ENCODE measurements around the gene CSDE1.

The CSDE1 gene

DNA sequence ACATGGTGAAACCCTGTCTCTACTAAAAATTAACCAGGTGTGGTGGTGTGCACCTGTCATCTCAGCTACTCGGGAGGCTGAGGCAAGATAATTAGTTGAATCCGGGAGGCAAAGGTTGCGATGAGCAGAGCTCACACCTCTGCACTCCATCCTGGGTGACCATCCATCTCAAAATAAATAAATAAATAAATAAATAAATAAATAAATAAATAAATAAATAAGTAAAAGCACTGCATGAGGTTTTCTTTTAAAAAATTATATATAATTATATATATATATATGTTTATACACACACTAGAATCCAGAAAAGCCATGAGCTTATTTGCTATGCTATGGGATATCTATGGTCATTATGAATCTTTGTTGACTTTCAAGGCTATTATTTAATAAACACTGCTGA is 64.8 kb downstream of the CSDE1 start:
- TF ChIP-seq, protein P1, sequence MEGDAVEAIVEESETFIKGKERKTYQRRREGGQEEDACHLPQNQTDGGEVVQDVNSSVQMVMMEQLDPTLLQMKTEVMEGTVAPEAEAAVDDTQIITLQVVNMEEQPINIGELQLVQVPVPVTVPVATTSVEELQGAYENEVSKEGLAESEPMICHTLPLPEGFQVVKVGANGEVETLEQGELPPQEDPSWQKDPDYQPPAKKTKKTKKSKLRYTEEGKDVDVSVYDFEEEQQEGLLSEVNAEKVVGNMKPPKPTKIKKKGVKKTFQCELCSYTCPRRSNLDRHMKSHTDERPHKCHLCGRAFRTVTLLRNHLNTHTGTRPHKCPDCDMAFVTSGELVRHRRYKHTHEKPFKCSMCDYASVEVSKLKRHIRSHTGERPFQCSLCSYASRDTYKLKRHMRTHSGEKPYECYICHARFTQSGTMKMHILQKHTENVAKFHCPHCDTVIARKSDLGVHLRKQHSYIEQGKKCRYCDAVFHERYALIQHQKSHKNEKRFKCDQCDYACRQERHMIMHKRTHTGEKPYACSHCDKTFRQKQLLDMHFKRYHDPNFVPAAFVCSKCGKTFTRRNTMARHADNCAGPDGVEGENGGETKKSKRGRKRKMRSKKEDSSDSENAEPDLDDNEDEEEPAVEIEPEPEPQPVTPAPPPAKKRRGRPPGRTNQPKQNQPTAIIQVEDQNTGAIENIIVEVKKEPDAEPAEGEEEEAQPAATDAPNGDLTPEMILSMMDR (IDR thresholded peaks at IDR 0.05; ENCODE audit: low read depth, low read length), result no peak
- TF ChIP-seq MYC (IDR thresholded peaks at IDR 0.05; ENCODE audit: low read depth, low read length) (no peak), POLR2A (IDR thresholded peaks at IDR 0.05; ENCODE audit: extremely low read depth, insufficient read length) (no peak)
- TF ChIP-seq, protein P2, sequence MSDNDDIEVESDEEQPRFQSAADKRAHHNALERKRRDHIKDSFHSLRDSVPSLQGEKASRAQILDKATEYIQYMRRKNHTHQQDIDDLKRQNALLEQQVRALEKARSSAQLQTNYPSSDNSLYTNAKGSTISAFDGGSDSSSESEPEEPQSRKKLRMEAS (IDR thresholded peaks at IDR 0.05; ENCODE audit: low read depth, low read length), result no peak
- H3K4me3 ChIP-seq (ENCODE audit: low read depth, low read length), result no peak overlapping the region
- no peak for DNase-seq (ENCODE audit: low read depth)

DNA sequence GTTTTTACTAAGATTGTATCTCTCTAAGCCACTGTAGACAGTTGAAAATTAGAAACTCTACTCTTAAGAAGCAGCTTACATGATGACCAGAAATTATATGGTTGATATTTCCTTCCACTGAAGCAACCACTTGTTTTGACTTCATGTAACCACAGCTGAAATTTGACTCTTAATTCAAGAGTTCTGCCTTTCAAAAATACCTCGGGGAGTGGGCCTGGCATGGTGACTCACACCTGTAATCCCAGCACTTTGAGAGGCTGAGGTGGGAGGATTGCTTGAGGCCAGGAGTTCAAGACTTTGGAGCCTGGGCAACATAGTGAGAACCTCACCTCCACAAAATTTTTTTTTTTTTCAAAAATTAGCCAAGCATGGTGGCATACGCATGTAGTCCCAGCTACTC is 66.7 kb downstream of the CSDE1 start:
- TF ChIP-seq, protein P1 (IDR thresholded peaks at IDR 0.05; ENCODE audit: low read depth, low read length), result no peak
- TF ChIP-seq, protein P2 (IDR thresholded peaks at IDR 0.05; ENCODE audit: low read depth, low read length), result no peak
- TF ChIP-seq MYC (IDR thresholded peaks at IDR 0.05; ENCODE audit: low read depth, low read length), result no peak
- no peak for TF ChIP-seq POLR2A (IDR thresholded peaks at IDR 0.05; ENCODE audit: extremely low read depth, insufficient read length)
- no peak for DNase-seq (ENCODE audit: low read depth)

DNA sequence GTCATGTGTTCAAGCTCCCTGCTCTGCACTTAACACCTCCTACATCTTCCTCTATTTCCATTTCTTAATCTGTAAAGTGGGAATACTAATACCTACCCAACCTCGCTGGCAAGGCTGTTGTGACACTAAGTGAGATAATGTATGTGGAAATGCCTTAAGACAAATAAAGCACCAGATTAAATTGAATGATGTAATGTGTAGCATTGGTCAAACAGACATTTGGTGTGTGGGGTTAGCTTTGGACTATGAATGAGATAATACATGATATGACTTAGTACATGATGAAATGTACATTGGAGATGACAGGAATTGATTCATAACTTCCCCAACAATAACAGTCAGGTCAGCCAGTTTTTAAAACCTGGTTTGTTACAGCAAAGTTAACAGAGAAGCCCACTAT is 67.6 kb downstream of the CSDE1 start:
- H3K4me3 ChIP-seq (ENCODE audit: low read depth, low read length), result no peak overlapping the region
- no peak for DNase-seq (ENCODE audit: low read depth)
- TF ChIP-seq MYC (IDR thresholded peaks at IDR 0.05; ENCODE audit: low read depth, low read length), result no peak
- TF ChIP-seq, protein P2 (IDR thresholded peaks at IDR 0.05; ENCODE audit: low read depth, low read length), result no peak
- TF ChIP-seq POLR2A (IDR thresholded peaks at IDR 0.05; ENCODE audit: extremely low read depth, insufficient read length), result no peak
- TF ChIP-seq, protein P1 (IDR thresholded peaks at IDR 0.05; ENCODE audit: low read depth, low read length), result no peak

More for the DNA sequence above, 66.7 kb downstream of the CSDE1 start:
- H3K4me3 ChIP-seq (ENCODE audit: low read depth, low read length), result no peak overlapping the region

DNA sequence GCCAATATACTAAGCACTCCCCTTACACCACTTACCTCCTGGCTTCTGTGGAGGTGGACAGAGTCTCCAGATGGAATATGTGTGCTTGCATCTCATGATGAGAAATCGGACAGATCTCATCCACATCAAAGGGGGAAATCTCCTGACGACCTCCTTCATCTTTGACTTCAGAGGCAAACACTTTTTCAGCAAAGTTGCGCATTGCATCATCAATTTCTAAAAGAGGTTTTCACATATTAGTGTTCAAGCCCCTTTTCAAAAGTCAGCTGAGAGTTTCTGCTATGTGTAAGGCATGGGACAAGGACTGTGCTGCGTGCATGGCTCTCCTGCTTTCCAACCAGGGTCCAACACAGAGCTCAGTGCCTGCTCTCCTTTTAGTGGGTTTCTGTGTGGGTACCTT is 69.3 kb downstream of the CSDE1 start:
- no peak for DNase-seq (ENCODE audit: low read depth)
- TF ChIP-seq, protein P1 (IDR thresholded peaks at IDR 0.05; ENCODE audit: low read depth, low read length), result no peak
- no peak for TF ChIP-seq MYC (IDR thresholded peaks at IDR 0.05; ENCODE audit: low read depth, low read length)
- TF ChIP-seq, protein P2 (IDR thresholded peaks at IDR 0.05; ENCODE audit: low read depth, low read length), result no peak
- TF ChIP-seq POLR2A (IDR thresholded peaks at IDR 0.05; ENCODE audit: extremely low read depth, insufficient read length), result no peak
- no peak overlapping the region for H3K4me3 ChIP-seq (ENCODE audit: low read depth, low read length)

DNA sequence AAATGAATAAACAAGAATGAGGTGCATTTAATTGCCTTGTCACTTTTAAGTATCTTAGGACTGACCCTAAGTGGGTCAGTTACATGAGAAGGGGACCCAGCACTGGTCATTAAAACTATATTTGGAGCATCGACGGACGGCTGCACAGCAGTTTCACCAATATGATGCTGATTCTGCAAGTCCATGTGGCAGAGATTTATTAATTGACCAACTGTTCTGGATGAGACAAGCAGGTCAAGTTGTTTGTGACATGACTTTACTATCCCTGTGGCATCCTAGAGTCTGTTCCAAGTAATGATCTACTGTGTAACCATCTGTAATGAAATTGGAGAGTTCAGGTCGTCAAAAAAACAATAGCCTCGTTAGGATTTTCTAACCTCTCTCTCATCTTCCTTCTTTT is 71.9 kb downstream of the CSDE1 start:
- TF ChIP-seq, protein P1 (IDR thresholded peaks at IDR 0.05; ENCODE audit: low read depth, low read length), result no peak
- TF ChIP-seq POLR2A (IDR thresholded peaks at IDR 0.05; ENCODE audit: extremely low read depth, insufficient read length), result no peak
- no peak for TF ChIP-seq MYC (IDR thresholded peaks at IDR 0.05; ENCODE audit: low read depth, low read length)
- TF ChIP-seq, protein P2 (IDR thresholded peaks at IDR 0.05; ENCODE audit: low read depth, low read length), result no peak
- no peak overlapping the region for H3K4me3 ChIP-seq (ENCODE audit: low read depth, low read length)
- DNase-seq (ENCODE audit: low read depth), result no peak

DNA sequence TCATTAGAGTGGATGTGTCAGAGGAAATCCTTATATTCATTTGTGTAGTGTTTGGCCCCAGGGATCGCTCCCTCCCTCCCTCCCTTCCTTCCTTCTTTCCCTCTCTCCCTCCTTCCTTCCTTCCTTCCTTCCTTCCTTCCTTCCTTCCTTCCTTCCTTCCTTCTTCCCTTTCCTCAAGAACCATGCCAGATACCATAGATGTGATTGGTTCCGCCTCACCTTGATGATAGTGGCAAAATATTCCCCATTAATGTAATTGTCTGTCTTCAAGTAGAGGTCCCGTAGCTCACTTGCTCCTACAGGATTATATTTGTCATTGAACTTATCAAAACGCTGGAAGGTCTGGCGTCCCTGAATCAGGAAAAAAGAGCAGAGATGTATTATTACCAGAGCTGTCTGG is 80.1 kb downstream of the CSDE1 start:
- H3K4me3 ChIP-seq (ENCODE audit: low read depth, low read length), result no peak overlapping the region
- DNase-seq (ENCODE audit: low read depth), result no peak
- TF ChIP-seq MYC (IDR thresholded peaks at IDR 0.05; ENCODE audit: low read depth, low read length) (no peak), POLR2A (IDR thresholded peaks at IDR 0.05; ENCODE audit: extremely low read depth, insufficient read length) (no peak)
- TF ChIP-seq, protein P2 (IDR thresholded peaks at IDR 0.05; ENCODE audit: low read depth, low read length), result no peak
- TF ChIP-seq, protein P1 (IDR thresholded peaks at IDR 0.05; ENCODE audit: low read depth, low read length), result no peak

All from NB4 (cell line).